Heart right ventricle (tissue), 16 donors: Measurements from ENCODE around the gene ZBTB40. TPM values are rescaled to one million over a fixed set of nuclear protein-coding genes. Genes with fewer than 3 reads are reported as not detected.

ENCODE experiments used
- ATAC-seq, 8 donors: fragments of 200-7000 bp; cut with Tn5 transposase; one replicate each; pipeline ENCODE4 v1.9.1; 2020; ENCODE audit warnings: mild to moderate bottlenecking in 8 of 8, moderate library complexity in 8 of 8, moderate number of reproducible peaks in 1 of 8
- DNase-seq, 2 donors: peaks; one replicate each; pipeline ENCODE4 v3.0.0-alpha.2; 2020
- H3K27ac ChIP-seq, 10 donors: fragments of 200-600 bp; sonication (generic) in 2 of 10; one replicate each; pipeline versions ENCODE4 v1.5.0 to v1.8.0; 2020 to 2022; ENCODE audit warnings: mild to moderate bottlenecking in 3 of 10
- H3K27me3 ChIP-seq, 7 donors: fragments of 200-600 bp; one replicate each; pipeline ENCODE4 v1.8.0; 2021 to 2022; ENCODE audit warnings: mild to moderate bottlenecking in 2 of 7
- H3K36me3 ChIP-seq, 9 donors: fragments of 200-600 bp; sonication (generic) in 1 of 9; one replicate each; pipeline versions ENCODE4 v1.5.0 to v1.8.0; 2020 to 2022; ENCODE audit warnings: mild to moderate bottlenecking in 2 of 9
- H3K4me1 ChIP-seq, 9 donors: fragments of 200-600 bp; sonication (generic) in 1 of 9; one replicate each; pipeline versions ENCODE4 v1.5.0 to v1.8.0; 2020 to 2022; ENCODE audit warnings: mild to moderate bottlenecking in 4 of 9
- H3K4me3 ChIP-seq, 10 donors: fragments of 200-600 bp; sonication (generic) in 2 of 10; one replicate each; pipeline versions ENCODE4 v1.5.0 to v1.8.0; 2020 to 2022; ENCODE audit warnings: mild to moderate bottlenecking in 7 of 10, moderate library complexity in 2 of 10
- H3K9me3 ChIP-seq, 11 donors: fragments of 200-600 bp in 10 of 11; sonication (generic) in 2 of 11; one replicate each; pipeline versions ENCODE4 v1.5.0 to v1.8.0; 2013 to 2022; ENCODE audit warnings: mild to moderate bottlenecking in 2 of 11, control low read depth in 1 of 11, moderate library complexity in 1 of 11
- WGBS, 2 donors: extraction: QIAGEN DNeasy Blood & Tissue Kit; methylation state at CpG; one replicate each; pipeline ENCODE4 v1.1.7; 2013; ENCODE audit warnings: inconsistent platforms in 1 of 2; 5-methylcytosine and 5-hydroxymethylcytosine counted together
- intact Hi-C, 10 donors: fragments of 100-400 bp; cut with DNase I; formaldehyde crosslinking; loops; one replicate each; pipeline versions ENCODE4 v1.11.1 to v1.14.2; 2022
- polyA plus RNA-seq, 2 donors: library from polyadenylated mRNA; stranded (reverse); fragments of 200-250 nt; gene quantifications; one replicate each; pipeline ENCODE4 v1.2.3, GENCODE V29; 2013
- total RNA-seq, 10 donors: library from RNA; stranded (reverse); fragmentation: NEBNext Ultra II Directional in 3 of 10; extraction: Animal tissue kit (Norgen Biotek cat#: 25700) in 3 of 10; gene quantifications; one replicate each; pipeline versions ENCODE4 v1.2.1 to v1.2.4, GENCODE V29; 2021 to 2023
- TF ChIP-seq, protein P1 (sequence below), 9 donors: fragments of 200-600 bp; sonication (generic) in 2 of 9; IDR thresholded peaks; one replicate each; pipeline versions ENCODE4 v1.5.0 to v1.8.0; 2021 to 2022; ENCODE audit warnings: antibody characterized with exemption in 9 of 9, mild to moderate bottlenecking in 5 of 9, moderate library complexity in 1 of 9
- donor health status: Arrhythmogenic right ventricular cardiomyopathy.
- donor health status: ischemic (EF 13 %, LVEDD 7.1; RV severe dilation, severe dysfunction).
- donor health status: healthy with polysubstance abuse.
- donor health status: DM: no; HTN: yes; CAD: no.
- donor health status: DM: no; HTN: no; CAD: no.
- donor health status: ischemic (EF 25% LVEDD 6.9; RV normal size, moderate dysfunction).
- donor health status: ischemic (EF 25% LVEDD 5.7; RV mildly dilated, moderate dysfunction).
- donor health status: healthy.
- donor health status: DM: yes; HTN: yes; CAD: no.
- donor health status: Ischemic cardiomyopathy.
- donor health status: ischemic (EF 35%, LVEDD 5.7; RV mildly dilated, moderate dysfunction).
- donor health status: nonischemic (EF 11% LVEDD 7.7; RV severe dilation, severe dysfunction).
- donor health status: DM: yes; HTN: yes; CAD: no.
- donor health status: PGD.
- donor health status: ischemic (EF 29% LVEDD 5.4; RV normal size, mild dysfunction).
- donor health status: nonischemic (EF 23%, LVEDD 6.1; RV moderate dilation, normal function).

ZBTB40 gene
- total and polyA plus RNA-seq, 12 donors = 3.2 to 18.2 (median 13.2) TPM

GRCh38 chr1:22489278-22489677 is 37.6 kb downstream of the ZBTB40 start:
- intact Hi-C loops = no loop called here
- 94% methylated on average over 6 of the region's 6 CpGs for WGBS, 2 donors
- peaks cover 0 to 45% (median 0%) of the 10 kb centered on the region in 9 donors for H3K36me3 ChIP-seq
- TF ChIP-seq, protein P1, sequence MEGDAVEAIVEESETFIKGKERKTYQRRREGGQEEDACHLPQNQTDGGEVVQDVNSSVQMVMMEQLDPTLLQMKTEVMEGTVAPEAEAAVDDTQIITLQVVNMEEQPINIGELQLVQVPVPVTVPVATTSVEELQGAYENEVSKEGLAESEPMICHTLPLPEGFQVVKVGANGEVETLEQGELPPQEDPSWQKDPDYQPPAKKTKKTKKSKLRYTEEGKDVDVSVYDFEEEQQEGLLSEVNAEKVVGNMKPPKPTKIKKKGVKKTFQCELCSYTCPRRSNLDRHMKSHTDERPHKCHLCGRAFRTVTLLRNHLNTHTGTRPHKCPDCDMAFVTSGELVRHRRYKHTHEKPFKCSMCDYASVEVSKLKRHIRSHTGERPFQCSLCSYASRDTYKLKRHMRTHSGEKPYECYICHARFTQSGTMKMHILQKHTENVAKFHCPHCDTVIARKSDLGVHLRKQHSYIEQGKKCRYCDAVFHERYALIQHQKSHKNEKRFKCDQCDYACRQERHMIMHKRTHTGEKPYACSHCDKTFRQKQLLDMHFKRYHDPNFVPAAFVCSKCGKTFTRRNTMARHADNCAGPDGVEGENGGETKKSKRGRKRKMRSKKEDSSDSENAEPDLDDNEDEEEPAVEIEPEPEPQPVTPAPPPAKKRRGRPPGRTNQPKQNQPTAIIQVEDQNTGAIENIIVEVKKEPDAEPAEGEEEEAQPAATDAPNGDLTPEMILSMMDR (IDR thresholded peaks at IDR 0.05) = no peak
- no peak overlapping the region for H3K4me3 ChIP-seq
- DNase-seq = no peak
- H3K4me1 ChIP-seq = peaks cover 0 to 50% (median 31%) of the 10 kb centered on the region in 9 donors
- H3K27me3 ChIP-seq = no peaks in the 10 kb centered on the region
- no peak for ATAC-seq
- no peak overlapping the region for H3K27ac ChIP-seq
- peaks cover 0 to 14% (median 5%) of the 10 kb centered on the region in 11 donors for H3K9me3 ChIP-seq

DNA sequence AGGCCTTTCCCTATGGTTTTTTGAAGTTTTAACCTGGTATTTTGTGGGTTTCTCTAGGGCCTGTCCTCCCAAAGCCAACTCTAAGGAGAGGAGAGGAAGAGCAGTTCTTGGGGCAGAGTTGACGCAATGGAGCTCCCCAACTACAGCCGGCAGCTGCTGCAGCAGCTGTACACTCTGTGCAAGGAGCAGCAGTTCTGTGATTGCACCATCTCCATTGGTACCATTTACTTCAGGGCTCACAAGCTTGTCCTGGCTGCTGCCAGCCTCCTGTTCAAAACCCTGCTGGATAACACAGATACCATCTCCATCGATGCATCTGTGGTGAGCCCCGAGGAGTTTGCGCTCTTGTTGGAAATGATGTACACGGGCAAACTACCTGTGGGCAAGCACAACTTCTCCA is 38.2 kb downstream of the ZBTB40 start:
- H3K4me1 ChIP-seq = peaks cover 0 to 56% (median 33%) of the 10 kb centered on the region in 9 donors
- H3K9me3 ChIP-seq = peaks cover 0 to 8% (median 0%) of the 10 kb centered on the region in 11 donors
- peaks cover 0 to 45% (median 0%) of the 10 kb centered on the region in 9 donors for H3K36me3 ChIP-seq
- no peak overlapping the region for H3K4me3 ChIP-seq
- H3K27ac ChIP-seq = no peak overlapping the region
- H3K27me3 ChIP-seq = no peaks in the 10 kb centered on the region
- DNase-seq (no peak), ATAC-seq (peak in 1 of 8 donors; percentile 23)
- WGBS, 2 donors = 94 to 95% methylated on average over 6 of the region's 6 CpGs
- intact Hi-C loops = loop anchor here in 2 of 10 donors (5.0 kb wide), 2 partner anchors 33 to 38 kb away; partner anchors contain the start of gene ZBTB40 (in 1 of the 2)
- TF ChIP-seq, protein P1 (IDR thresholded peaks at IDR 0.05) = no peak

GRCh38 chr1:22490309-22490708 is 38.7 kb downstream of the ZBTB40 start:
- DNase-seq (no peak), ATAC-seq (no peak)
- Histone ChIP-seq H3K4me3 (no peak overlapping the region), H3K4me1 (peaks cover 0 to 57% (median 38%) of the 10 kb centered on the region in 9 donors), H3K27me3 (no peaks in the 10 kb centered on the region), H3K36me3 (peaks cover 0 to 45% (median 0%) of the 10 kb centered on the region in 9 donors), H3K27ac (no peak overlapping the region), H3K9me3 (peaks cover 0 to 5% (median 0%) of the 10 kb centered on the region in 11 donors)
- TF ChIP-seq, protein P1 (IDR thresholded peaks at IDR 0.05) = no peak
- 95 to 96% methylated on average over 2 of the region's 2 CpGs for WGBS, 2 donors
- intact Hi-C loops = loop anchor here in 2 of 10 donors (5.0 kb wide), 2 partner anchors 33 to 38 kb away; partner anchors contain the start of gene ZBTB40 (in 1 of the 2)

DNA sequence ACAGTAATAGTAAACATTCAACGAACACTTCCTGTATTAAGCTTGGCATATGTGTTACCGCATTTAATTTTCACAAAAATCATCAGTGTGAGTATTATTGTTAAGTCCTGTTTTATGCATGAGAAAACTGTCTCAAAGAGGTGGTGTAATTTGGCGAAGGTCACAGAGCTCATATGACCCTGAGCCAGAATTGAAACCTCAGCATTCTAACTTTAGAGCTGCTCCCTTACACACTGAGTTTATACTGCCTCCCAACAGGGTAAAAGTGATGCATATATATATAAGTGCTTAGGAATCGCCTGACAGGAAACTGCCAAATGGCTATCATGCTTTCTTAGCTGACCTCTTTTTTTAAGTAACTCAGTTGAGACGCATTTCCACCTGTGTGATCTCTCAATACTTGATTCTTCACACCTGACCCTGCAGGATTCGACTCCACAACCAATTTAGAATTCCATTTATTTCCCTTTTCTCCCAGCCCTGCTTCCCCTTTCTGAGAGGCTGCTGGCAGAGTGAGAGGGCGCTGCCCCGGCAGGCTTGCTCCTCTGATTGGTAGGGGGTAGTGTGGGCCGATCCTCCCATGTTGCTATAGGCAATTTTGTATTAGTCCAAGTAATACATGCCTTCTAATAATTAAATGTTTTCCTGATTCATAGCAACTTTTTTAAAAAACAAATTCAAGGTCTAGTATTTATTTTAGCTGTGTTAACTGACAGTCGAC is 40.5 kb downstream of the ZBTB40 start:
- no peak for DNase-seq
- Histone ChIP-seq H3K4me3 (no peak overlapping the region), H3K27me3 (no peaks in the 10 kb centered on the region), H3K36me3 (peaks cover 0 to 57% (median 0%) of the 10 kb centered on the region in 9 donors), H3K9me3 (no peaks in the 10 kb centered on the region), H3K27ac (peak overlapping the region in 3 of 10 donors; percentile 8 to 36 (median 16)), H3K4me1 (peaks cover 0 to 47% (median 25%) of the 10 kb centered on the region in 9 donors)
- TF ChIP-seq, protein P1 (IDR thresholded peaks at IDR 0.05) = no peak
- peak in 2 of 8 donors; percentile 55 to 68 for ATAC-seq
- intact Hi-C loops = loop anchor here in 2 of 10 donors (5.0 kb wide), 2 partner anchors 35 to 40 kb away; partner anchors contain the start of gene ZBTB40 (in 1 of the 2)
- 84 to 86% methylated on average over 10 of the region's 10 CpGs for WGBS, 2 donors
